Epithelial cell of prostate (primary cell): ENCODE results near the gene SLC2A6.

Experiments used
- DNase-seq: peaks from one replicate; pipeline ENCODE4 v3.0.0-alpha.2; 2011; ENCODE audit warnings: low read depth, low spot score
- H3K27ac ChIP-seq: fragments of 450-650 bp; 2 replicates; pipeline ENCODE4 v1.5.1; 2017; ENCODE audit warnings: mild to moderate bottlenecking

Gene SLC2A6

DNA sequence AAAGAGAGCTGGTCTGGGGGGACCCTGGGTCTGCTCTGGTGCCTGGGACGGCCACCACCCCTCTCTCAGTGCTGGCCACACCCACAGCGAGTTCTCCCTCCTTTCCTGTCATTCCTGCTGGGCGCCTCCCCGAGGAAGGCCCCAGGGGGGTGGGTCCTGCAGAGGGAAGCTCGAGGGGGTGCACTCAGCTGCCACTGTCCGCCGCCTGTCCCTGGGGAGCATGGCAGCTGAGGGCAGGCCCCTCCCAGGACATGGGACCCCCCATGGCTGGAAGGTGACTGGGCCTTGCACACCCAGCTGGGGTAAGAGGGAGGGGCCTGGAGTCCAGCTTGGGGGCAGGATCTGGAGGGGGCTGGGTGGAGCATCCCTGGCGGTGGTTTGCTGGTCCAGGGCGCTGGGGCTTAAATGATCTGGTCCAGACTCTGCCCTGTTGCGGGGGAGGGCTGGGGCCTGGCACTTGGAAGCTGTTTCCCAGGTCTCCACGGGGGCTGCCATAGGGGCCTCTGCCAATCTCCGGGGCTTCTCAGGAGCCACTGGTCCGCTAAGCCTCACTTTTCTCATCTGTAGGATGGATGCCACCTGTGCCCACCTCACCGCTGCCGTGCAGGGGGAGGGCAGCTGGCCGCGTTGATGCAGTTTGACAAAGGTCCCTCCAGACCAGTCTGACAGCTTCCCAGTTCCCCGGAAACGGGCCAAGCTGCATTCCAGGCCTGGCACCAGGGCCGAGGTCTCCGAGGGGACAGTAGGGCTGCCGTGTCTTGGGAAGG lies 6.0 kb upstream of the SLC2A6 start:
- no peak for DNase-seq
- H3K27ac ChIP-seq = no peak overlapping the region

DNA sequence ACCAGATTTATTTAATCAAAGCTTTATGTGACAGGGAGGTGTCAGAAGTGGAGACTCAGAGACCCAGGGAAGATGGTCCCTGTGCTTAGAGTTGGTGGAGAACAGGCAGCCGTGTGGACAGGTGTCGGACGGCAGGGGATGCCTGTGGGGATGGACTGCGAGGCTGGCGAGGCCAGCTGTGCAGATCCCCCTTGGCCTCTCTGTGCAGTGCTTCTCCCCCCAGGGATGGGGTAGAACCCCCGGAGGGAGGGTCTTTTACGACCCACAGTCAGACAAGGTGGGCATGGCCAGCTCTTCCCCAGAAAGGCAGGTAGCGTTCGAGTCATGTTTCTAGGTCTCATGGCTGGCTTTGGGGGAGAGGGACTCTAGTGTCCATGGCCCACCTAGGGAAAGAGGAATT lies 4.7 kb upstream of the SLC2A6 start:
- no peak for DNase-seq
- no peak overlapping the region for H3K27ac ChIP-seq

DNA sequence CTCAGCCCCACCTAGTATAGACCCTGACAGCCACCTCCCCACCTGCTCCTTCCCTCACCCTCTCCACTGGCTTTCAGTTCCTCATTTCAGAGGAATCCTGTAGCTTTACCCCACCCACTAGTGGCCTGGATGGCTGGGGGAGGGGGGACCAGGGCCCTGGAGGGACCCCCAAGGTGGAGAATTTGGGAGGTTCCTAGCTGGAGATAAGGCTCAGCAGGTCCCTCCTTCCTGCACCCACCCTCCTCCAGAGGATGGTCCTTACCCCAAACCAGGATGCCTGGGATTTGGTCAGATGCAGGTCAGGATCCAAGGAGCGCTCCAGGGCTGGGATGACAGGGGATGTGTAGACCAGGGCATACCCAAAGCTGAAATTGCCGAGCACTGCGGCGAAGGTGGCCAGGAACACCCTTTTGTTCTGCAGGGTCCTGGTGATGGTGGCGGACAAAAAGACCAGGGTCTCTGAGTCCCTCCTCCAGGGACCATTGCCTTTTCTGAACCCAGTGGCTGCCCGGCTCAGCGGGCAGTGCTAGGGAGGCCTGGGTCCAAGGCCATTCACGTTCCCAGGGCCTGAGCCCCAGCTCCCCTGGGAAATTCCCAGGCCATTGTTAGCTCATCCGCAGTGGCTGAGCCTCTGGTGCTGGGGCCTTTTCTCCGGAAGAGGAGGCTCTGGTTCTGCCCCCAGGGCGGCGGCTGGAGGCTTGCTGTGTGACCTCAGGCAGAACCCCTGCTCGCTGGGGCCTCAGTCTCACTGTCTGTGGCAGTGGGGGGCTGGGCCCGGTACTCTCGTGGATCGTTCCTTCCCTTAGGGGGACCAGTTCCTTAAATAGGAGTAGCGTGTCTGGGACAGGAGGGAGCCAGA lies 678 bp downstream of the SLC2A6 start:
- H3K27ac ChIP-seq = peak overlapping the region; percentile 38
- DNase-seq = no peak

DNA sequence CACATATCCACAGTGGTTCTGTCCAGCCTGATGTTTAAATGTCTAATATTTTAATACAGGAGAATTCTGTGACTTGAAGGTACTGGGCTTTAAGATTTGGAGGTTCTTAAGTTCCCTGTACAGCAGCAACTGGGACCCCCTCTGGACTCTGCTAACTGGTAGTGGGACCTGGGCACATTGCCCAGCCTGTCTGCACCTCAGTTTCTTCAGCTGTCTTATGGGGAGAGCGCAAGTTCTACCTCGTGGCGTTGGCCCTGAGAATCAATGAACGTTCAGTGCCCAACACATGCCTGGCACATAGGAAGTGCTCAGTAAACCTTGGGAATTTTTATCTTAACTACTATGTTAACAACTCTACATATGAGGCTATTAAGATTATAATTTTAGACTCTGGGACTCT lies 1.4 kb downstream of the SLC2A6 start:
- H3K27ac ChIP-seq = no peak overlapping the region
- DNase-seq = no peak

DNA sequence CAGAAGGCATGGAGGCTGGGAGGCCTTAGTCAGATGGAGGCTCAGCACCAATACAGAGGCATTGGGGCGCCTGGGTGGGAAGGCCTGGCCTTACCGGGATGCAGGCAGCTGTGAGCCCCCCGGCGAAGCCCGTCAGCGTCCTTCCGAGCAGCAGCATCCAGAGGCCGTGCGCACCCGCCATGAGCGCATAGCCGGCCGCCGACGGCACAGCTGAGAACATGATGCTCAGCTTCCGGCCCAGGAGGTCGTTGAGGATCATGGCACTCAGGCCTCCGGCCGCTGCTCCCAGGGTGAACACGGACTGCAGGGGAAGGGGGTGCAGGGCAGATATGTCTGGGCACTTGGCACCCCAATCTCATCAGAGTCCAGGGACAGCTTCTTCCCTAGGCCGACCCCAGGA lies 2.0 kb downstream of the SLC2A6 start:
- no peak for DNase-seq
- H3K27ac ChIP-seq = no peak overlapping the region

DNA sequence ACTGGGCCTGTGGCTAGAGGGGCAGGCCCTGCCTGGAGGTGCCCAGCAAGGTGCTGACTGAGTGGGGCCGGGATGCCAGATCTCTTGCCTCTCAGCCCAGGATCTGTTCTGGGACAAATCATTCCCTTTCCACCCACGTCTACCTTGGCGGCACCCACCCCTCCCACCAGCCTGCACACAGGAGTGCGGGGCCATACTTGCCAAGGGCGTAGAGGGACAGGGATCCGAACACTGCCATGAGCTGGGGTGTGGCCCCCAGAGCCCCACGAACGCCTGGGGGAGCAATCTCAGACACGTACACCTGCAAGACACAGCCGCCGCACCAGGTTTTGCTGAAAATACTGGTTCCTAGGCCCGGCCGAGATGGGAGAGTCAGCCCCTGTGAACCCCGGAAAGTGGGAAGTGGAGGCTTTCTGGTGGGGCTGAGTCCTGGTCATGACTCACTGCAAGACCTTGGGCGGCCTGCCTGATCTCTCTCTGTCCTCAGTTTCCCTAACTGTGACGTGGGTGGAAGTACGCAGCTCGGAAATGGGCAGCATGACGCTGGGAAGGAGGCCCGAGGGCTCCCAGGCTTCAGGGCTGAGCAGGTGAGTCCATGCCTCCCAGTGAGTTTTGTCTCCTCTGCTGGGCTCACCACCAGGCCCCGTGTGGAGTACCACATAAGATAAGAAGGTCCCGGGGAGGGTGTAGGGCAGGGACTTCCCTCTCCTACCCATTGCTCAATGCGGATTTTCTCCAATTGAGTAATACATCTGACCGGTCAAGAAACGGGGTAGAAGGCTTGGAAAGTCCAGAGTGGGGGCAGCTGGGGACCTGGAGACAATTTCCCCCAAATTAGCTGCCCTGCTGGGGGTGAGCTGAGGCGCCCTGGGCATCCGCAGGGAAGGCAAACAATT lies 2.6 kb downstream of the SLC2A6 start:
- H3K27ac ChIP-seq = no peak overlapping the region
- DNase-seq = no peak

DNA sequence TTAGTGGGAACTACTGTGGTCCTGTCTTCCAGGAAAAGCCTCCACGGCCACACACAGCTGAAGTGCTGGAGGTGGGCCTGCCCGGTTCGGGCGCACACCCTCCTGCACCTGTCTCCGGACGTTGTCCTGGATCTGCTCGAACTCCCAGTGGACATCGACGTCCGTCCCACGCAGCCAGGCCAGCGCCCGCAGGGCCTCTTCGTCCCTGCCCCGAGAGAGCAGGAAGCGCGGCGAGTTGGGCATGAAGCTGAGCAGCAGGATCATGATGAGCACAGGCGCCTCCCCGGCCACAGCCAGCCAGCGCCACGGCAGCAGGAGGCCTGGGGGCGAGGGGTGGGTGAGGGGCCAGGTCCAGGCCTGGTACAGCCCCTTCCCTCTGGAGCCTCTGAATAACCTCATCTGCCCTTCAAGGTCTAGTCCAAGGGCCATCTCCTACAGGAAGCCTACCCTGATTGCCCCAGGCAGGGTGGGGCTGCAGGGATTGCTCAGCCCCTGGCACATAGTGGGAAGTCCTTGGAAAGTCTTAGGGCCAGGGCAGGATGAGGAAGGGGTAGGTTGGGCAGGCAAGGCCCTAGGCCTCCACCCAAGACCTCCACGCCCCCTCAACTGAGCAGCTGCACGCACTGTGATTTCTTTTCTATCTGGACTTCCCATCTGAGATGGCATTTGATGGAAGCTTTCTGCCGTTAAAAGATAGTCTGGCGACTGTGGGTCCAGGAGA lies 3.4 kb downstream of the SLC2A6 start:
- DNase-seq = no peak
- no peak overlapping the region for H3K27ac ChIP-seq

DNA sequence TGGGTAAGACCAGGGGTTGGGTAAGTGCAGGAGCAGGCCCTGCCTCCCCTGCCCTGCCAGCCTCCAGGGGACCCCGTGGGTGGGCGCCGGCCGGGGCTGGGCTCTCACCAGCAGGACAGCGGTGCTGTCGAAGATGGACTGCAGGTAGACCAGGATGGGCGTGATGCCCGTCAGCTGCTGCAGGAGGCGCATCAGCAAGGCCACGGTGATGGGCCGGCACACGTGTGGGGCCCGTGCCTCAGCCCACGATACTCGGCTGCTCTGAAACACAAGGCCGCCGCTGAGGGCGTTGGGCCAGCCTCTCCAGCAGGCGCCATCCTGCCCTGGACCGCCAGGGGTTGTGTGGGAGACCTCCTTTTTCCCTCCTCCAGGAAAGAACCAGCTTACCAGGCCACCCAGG lies 4.0 kb downstream of the SLC2A6 start:
- DNase-seq = no peak
- no peak overlapping the region for H3K27ac ChIP-seq

DNA sequence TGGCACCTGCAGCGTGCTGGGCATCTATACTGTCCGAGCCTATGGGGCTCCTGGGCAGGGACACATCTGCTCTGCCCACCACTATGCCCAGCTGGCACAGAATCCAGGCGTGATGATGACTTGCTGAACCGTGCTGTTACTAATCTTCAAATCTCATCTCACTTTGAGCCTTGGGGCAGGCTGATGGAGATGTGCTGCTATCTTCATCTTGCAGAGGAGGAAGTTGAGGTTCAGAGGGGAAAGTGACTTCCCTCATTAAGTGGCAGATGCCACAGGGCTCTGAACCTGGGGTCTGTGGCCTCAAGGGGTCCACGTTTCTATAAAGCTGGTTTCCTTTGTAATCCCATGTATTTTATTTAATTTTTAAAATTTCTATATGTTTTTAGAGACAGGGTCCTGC lies 4.7 kb downstream of the SLC2A6 start:
- H3K27ac ChIP-seq = no peak overlapping the region
- no peak for DNase-seq

DNA sequence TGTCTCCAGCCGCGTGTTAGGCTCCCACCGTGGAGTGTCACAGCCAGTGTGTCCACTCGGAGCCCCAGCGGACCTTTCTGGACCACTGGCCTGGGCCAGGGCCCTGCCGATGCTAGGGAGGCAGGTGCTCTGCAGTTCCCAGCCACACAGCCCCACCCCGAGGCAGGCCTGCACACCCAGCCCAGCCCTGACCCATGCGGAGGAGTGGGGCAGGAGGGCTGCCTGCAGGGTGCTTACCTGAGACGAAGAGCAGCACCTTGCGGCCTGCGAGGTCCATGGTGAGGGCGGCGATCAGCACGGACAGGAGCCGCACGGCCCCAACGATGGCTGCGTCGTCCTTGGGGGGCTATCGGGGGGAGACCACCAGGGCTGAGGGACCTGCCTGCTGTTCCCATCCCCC lies 5.2 kb downstream of the SLC2A6 start:
- H3K27ac ChIP-seq = no peak overlapping the region
- DNase-seq = no peak

DNA sequence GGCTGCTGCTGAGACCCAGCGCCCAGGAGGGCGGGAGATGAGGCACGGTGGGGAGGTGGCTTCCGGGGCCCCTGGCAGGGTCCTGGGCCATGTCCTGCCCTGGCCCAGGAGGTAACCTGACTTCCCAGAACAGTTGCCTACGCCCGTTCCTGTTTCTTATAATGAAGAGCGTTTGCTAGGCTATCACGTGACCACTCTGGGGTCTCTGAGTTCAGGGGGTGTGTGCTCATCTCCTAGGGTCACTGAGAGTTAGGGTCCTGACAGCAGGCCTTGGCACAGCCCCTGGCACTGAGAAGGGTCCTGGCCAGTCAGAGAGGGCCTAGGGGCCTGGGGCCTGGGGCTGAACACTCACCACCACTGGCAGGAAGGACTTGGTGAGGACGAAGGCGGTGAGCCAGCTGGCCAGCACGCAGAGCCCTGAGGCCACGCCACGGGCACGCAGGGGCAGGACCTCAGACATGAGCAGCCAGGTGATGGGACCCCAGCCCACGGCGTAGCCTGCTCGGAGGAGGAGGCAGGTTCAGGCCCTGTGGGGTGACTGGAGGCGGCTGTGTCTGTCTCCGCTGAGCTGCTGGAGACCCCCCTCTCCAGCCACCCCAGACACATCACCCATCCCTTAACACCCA lies 6.0 kb downstream of the SLC2A6 start:
- no peak overlapping the region for H3K27ac ChIP-seq
- no peak for DNase-seq

DNA sequence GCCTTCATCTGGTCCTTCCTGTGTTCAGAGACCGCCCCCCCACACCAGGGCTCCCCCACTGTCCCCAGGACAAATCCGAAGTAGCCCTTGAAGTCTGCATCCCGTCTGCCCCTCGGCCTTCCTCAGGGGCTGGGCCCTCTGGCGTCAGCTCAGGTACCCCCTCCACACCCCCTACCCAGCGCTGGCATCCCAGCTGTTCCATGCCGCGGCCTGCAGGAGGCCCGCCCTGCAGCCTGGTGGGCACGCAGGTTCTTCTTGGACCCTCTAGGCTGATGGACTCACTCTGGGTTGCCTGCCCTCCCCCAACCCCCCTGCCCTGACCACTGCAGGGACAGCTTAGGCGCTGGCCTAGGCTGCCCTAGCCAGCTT lies 6.6 kb downstream of the SLC2A6 start:
- no peak for DNase-seq
- H3K27ac ChIP-seq = no peak overlapping the region

DNA sequence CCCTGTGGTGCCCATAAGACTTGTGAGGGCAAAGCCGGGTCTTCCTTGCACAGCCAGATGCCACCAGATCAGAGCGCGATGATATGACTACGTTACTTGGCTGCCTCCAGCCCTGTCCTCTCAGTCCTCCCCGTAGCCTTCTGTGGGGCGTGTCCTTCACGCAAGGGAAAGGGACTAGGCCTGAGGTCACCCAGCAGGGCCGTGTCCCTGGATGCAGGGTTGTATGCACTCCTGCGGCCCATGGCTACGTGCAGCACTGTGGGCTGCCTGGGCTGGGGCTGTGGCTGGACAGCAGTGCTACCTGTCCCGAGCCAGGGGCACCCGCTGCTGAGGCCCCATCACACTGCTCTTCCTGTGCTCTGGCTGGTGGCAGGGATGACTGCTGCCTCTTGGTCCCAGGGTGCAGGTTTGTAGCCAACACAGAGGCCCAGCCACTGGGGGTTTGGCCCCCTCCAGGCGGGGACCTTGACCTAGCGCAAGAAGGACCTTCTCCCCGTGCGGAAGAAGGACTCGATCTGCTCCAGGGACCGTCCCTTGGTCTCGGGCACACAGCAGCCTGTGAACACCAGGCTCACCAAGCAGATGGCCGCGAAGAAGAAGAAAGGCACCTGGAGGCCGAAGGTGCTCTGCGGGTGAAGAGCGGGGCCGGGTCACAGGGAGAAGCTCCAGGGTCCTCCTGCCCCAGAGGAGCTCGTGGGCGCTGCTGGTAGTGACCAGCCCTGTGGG lies 7.2 kb downstream of the SLC2A6 start:
- no peak for DNase-seq
- no peak overlapping the region for H3K27ac ChIP-seq

DNA sequence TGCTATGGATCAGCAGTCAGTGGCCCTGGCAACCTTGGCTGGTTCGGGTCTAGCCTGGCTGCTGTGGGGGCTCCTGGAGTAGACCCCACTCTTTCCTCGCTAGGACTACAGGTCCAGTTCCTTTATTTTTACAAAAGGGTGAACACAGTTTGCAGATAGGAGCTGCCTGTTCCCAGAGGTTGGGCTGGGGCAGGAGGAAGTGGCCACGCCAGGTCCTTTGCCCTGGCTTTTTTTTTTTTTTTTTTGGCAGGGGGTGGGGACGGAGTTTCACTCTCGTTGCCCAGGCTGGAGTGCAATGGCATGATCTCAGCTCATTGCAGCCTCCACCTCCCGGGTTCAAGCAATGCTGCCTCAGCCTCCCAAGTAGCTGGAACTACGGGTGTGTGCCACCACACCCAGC lies 7.9 kb downstream of the SLC2A6 start:
- no peak overlapping the region for H3K27ac ChIP-seq
- no peak for DNase-seq

DNA sequence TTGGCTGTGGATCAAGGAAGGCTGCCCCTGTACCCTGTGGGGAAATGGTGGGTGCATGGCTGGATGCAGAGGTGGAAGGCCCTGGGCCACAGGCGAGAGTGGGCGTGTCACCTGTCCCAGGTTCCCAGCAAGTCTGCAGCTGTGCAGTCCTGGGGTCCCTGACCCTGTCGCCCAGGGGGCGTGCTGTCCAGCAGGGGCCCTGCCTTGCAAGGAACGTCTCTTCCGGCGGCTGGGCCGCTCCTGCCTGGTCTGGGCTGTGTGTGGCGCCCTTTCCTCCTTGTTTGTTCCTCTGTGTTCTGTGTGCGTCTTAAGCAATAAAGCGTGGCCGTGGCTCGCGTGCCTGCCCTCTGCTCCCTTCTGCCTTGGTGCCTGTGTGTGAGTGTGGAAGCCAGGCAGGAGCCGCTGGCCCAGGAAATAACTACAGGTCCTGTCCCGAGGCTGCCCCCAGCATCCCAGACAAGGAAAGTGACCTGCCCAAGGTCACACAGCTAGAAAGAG lies 8.4 kb downstream of the SLC2A6 start:
- no peak for DNase-seq
- no peak overlapping the region for H3K27ac ChIP-seq

DNA sequence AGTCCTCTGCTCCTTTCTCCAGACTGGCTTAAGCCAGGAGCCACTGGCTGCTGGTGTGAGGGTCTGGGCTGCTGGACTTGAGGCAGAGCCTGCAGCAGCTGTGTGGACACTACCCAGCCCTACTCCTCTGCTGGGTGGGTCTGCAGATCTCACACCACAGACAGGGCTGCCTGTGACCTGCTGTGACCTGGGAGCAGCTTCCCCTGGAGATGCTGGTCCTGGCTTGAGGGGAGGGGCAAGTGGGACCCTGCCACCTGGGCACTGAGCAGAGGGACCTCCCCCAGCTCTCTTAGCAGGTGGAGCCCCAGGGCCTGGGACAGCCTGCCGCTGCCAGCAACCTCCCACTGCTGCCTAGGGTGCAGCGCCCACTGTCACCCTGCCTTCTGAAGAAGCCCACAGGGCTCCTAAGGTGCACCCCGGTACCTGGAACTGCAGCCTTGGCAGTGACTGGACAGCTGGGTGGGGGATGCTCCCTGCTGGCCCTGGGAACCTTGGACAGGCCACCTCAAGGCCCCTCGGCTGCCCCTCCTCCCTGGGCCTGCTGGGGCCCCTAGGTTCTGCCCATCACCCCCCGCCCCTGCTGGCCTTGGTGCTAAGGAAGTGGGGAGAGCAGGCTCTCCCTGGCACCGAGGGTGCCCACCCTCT lies 10.0 kb downstream of the SLC2A6 start:
- no peak overlapping the region for H3K27ac ChIP-seq
- DNase-seq = no peak

DNA sequence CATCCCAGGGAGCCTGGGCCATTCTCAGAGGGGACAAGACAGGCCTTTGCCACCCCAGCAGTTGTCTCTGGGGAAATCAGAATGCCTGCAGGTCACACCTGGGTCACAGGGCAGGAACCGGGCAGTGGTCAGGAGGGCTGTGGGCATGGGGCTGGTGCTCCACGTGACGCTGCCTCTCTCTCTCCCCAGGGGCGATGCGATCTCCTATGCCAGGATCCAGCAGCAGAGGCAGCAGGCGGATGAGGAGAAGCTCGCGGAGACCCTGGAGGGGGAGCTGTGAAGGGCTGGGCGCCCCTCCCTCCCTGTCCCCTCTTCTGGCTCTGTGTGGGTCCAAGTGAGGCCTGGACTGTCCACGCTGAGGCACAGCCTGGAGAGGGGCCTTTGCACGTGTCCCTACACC lies 10.5 kb downstream of the SLC2A6 start:
- no peak overlapping the region for H3K27ac ChIP-seq
- DNase-seq = no peak

DNA sequence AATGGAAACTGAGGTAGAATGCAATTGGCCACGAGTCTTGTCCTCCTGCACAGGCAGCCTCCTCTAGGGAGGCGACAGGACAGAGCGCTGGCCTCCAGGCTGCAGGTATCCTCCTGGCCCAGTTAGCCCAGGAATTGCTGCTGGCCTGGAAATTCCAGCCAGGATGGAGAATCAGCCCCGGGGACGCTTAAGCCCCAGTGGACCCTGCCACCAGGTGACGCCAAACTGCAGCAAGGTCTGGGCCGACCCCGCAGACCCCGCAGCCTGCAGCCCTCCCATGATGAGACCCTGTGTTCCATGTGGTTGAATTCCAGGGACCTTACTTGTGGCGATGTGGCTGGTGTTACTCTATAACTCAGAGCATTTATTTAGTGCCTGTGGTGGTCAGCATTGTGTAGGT lies 11.8 kb downstream of the SLC2A6 start:
- no peak overlapping the region for H3K27ac ChIP-seq
- no peak for DNase-seq
